22Rv1 (cell line): ENCODE data around the gene MINAR1.

Experiments used
- H3K27ac ChIP-seq: fragments of 450-650 bp; 2 replicates; pipeline ENCODE4 v1.5.1; 2017
- CTCF ChIP-seq: fragments of 450-650 bp; IDR thresholded peaks from 2 replicates; pipeline ENCODE4 v1.5.1; 2017; ENCODE audit warnings: mild to moderate bottlenecking
- ZFX ChIP-seq: fragments of 450-650 bp; IDR thresholded peaks from 2 replicates; pipeline ENCODE4 v1.6.1; 2017; ENCODE audit warnings: antibody characterized with exemption, borderline replicate concordance

The MINAR1 gene

GRCh38 chr15:79466488-79466887 is 34.4 kb downstream of the MINAR1 start:
- TF ChIP-seq CTCF (no peak), ZFX (no peak)
- no peak overlapping the region for H3K27ac ChIP-seq

DNA sequence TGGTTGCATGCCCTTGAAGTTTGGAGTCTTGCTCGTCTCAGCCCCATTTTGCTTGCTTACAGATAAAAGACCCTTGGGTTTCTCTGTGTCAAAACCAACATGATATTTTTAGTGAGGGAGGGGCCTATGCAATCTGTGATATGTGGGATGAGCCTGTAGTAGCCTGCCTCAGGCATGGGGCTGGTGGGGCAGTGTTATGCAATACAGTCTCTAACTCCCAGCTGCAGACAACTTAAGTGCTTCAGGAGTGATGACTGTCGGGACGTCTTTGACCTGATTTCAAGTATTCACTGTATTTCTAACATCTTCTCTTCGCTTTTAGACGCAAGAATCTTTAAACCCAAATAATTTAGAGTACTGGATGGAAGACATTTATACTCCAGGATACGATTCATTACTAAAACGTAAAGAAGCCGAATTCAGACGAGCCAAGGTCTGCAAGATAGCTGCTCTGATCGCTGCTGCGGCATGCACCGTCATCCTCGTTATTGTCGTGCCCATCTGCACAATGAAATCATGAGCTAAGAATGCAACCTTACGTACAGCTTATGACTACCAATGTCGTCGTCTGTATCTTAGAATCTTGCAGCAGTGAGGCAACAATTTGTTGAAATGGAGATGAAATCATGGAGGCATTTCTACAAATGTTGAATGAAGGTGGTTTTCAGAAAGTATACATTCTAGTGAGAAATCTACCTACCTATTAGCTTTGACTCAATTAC is 35.9 kb downstream of the MINAR1 start:
- H3K27ac ChIP-seq, result no peak overlapping the region
- no peak for TF ChIP-seq CTCF
- TF ChIP-seq ZFX, result no peak

DNA sequence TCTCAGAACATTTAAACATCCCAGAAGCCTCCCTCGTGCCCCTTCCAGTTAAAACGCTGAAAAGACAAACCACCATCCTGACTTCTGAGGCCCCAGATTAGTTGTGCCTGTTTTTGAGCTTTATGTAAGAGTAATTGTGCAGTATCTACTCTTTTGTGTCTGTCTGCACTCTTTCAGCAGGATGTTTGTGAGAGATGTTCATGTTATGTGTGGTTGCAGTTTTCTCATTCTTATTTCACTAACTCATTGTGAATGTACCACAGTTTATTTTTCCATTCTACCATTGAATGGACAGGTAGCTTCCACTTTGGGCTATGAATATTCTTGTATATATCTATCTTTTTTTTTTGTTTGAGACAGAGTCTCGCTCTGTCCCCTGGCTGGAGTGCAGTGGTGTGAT is 40.3 kb downstream of the MINAR1 start:
- TF ChIP-seq ZFX, result no peak
- TF ChIP-seq CTCF, result no peak
- H3K27ac ChIP-seq, result no peak overlapping the region

DNA sequence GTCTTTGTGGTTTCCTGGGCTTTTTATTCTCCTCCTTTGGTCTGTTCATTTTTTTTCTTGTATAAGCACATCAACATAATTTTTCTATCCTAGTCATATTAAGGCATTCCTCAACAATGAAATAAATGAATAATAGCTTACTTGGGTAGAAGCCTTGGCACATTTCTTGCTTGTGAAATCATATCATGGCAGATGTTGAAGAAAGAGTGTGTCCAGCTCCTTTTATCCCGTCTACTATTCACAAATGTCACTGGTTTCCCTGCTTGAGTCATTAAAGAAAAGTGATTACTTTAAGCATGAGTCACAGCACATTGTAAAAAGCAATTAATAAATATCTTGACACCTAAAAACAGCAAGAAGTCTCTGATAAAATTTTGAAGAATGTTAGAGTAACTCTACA is 42.1 kb downstream of the MINAR1 start:
- no peak overlapping the region for H3K27ac ChIP-seq
- TF ChIP-seq CTCF, result no peak
- TF ChIP-seq ZFX, result no peak

DNA sequence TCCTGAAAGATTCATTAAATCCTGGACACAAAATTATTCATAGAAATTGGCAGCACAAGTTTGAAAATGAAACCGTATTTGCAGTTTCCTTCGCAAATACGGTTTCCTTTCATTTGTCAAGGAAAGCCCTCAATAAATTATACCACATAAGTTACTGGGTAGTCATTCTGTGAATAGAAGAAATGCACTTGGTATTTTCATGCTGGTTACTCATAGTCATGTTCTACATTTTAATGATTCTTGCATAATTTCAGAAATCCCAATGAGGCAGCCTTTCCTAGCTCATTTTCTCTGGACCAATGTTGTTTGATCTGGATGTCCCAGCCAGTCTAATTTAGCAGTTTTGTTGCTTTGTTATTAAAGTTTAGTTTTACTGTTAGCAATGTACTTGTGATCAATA is 43.2 kb downstream of the MINAR1 start:
- H3K27ac ChIP-seq, result no peak overlapping the region

DNA sequence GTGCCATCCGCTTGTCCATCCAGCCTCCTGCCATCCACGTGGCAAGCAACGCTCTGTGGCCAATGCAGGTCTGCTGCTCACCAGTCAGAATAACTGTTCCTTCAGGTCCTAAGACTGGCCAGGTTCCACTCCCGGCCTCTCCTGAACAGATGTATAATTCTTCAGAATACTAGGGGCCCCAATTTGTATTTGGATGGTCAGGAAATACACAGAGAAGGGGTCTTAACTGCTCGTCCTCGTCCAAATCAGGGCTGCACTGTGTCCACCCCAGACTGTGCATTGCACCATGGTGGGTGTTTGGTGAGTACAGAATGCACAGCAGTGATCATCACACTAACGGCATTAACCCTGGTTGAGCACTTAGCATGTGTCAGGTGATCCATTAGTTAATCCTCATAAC is 46.0 kb downstream of the MINAR1 start:
- TF ChIP-seq CTCF (no peak), ZFX (no peak)
- H3K27ac ChIP-seq, result no peak overlapping the region

More for the DNA sequence above, 43.2 kb downstream of the MINAR1 start:
- TF ChIP-seq CTCF, result no peak
- TF ChIP-seq ZFX, result no peak

- no peak overlapping the region for H3K27ac ChIP-seq
- no peak for TF ChIP-seq CTCF
- TF ChIP-seq ZFX, result no peak
These were observed 47.5 kb downstream of the MINAR1 start for GRCh38 chr15:79479616-79480015.
